H1 (cell line): ENCODE data around the gene PRRX1. TPM values are rescaled to one million over a fixed set of nuclear protein-coding genes. Genes with fewer than 3 reads are reported as not detected.

Experiments
- CREB1 ChIP-seq: IDR thresholded peaks from 2 replicates; pipeline ENCODE4 v1.6.1; 2012; ENCODE audit warnings: inconsistent platforms
- KDM4A ChIP-seq: IDR thresholded peaks from one replicate; pipeline ENCODE4 v1.7.1; 2012; ENCODE audit warnings: low read depth, mild to moderate bottlenecking, moderate library complexity, low read length, inconsistent platforms; ENCODE audit not compliant: severe bottlenecking
- MAFK ChIP-seq: IDR thresholded peaks from 2 replicates; pipeline ENCODE4 v1.6.1; 2012; ENCODE audit warnings: low read depth, mild to moderate bottlenecking, improper control_type of control experiment, low read length
- POLR2AphosphoS5 ChIP-seq: IDR thresholded peaks from 2 replicates; pipeline ENCODE4 v1.6.1; 2011; ENCODE audit warnings: low read depth, low read length
- RFX5 ChIP-seq: IDR thresholded peaks from 2 replicates; pipeline ENCODE4 v1.6.1; 2011; ENCODE audit warnings: low read depth, low read length, improper control_type of control experiment, borderline replicate concordance
- SAP30 ChIP-seq: fragments of 300-600 bp; sonication (generic); IDR thresholded peaks from 2 replicates; pipeline ENCODE4 v1.7.1; 2012; ENCODE audit warnings: low read length, moderate library complexity, mild to moderate bottlenecking, inconsistent platforms; ENCODE audit not compliant: insufficient read depth, insufficient replicate concordance
- SUZ12 ChIP-seq: fragments of 200-600 bp; sonication (generic); IDR thresholded peaks from 2 replicates; pipeline ENCODE4 v1.6.1; 2012; ENCODE audit warnings: mild to moderate bottlenecking, inconsistent platforms, low read length, moderate library complexity, mixed read lengths
- YY1 ChIP-seq: IDR thresholded peaks from 2 replicates; pipeline ENCODE4 v1.6.1; 2011; ENCODE audit warnings: low read depth, mild to moderate bottlenecking, low read length
- polyA plus RNA-seq, 7 experiments: library from polyadenylated mRNA; depleted of rRNA in 3 of 7; stranded (reverse) in 5 of 7; unstranded in 2 of 7; fragments of >200 nt in 5 of 7; fragments of 200-250 nt in 2 of 7; gene quantifications; 1 replicate in 5 of 7; 2 replicates in 1 of 7; 4 replicates in 1 of 7; pipeline versions ENCODE4 v1.2.1 to v1.2.3, GENCODE V29; 2011 to 2013; ENCODE audit warnings: missing spikeins in 2 of 7, mixed read lengths in 2 of 7
- total RNA-seq: library from RNA; stranded (reverse); fragmentation: NEBNext Ultra II Directional; extraction: Animal tissue kit (Norgen Biotek cat#: 25700); gene quantifications from 2 replicates; pipeline ENCODE4 v1.2.1, GENCODE V29; 2021
- TF ChIP-seq, protein P1 (sequence below): fragments of 300-600 bp; sonication (generic); IDR thresholded peaks from 2 replicates; pipeline ENCODE4 v1.7.1; 2012; ENCODE audit warnings: low read length, moderate library complexity, mild to moderate bottlenecking, inconsistent platforms; ENCODE audit not compliant: insufficient replicate concordance
- TF ChIP-seq, protein P2 (sequence below): IDR thresholded peaks from 2 replicates; pipeline ENCODE4 v1.6.1; 2011; ENCODE audit warnings: low read length, improper control_type of control experiment
- TF ChIP-seq, protein P3 (sequence below): IDR thresholded peaks from 2 replicates; pipeline ENCODE4 v1.6.1; 2012; ENCODE audit warnings: inconsistent platforms

Gene PRRX1
- total and polyA plus RNA-seq, 2 of the 8 experiments (the other 6 are each of a cell fraction or from before 2014, with no cell fraction given): not detected

DNA sequence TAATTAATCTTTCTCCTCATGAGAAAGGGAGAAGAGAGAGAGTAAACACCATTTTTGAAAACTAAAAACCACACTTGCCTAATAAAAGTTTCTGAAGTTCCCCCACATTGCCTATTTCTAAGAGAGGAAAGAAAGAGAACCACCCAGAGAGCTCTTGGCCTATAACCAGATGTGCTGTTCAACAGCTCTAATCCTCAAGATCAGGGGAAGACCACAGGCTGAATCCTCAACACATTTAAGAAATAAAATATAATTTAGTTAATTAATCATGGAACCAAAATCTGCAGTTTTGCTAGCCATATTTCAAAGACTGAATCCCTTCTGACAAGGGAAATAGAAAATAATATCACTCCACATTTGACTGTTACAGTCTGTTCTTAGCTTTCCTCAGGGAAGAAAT is 11.9 kb downstream of the PRRX1 start (continued):
- TF ChIP-seq, protein P1, sequence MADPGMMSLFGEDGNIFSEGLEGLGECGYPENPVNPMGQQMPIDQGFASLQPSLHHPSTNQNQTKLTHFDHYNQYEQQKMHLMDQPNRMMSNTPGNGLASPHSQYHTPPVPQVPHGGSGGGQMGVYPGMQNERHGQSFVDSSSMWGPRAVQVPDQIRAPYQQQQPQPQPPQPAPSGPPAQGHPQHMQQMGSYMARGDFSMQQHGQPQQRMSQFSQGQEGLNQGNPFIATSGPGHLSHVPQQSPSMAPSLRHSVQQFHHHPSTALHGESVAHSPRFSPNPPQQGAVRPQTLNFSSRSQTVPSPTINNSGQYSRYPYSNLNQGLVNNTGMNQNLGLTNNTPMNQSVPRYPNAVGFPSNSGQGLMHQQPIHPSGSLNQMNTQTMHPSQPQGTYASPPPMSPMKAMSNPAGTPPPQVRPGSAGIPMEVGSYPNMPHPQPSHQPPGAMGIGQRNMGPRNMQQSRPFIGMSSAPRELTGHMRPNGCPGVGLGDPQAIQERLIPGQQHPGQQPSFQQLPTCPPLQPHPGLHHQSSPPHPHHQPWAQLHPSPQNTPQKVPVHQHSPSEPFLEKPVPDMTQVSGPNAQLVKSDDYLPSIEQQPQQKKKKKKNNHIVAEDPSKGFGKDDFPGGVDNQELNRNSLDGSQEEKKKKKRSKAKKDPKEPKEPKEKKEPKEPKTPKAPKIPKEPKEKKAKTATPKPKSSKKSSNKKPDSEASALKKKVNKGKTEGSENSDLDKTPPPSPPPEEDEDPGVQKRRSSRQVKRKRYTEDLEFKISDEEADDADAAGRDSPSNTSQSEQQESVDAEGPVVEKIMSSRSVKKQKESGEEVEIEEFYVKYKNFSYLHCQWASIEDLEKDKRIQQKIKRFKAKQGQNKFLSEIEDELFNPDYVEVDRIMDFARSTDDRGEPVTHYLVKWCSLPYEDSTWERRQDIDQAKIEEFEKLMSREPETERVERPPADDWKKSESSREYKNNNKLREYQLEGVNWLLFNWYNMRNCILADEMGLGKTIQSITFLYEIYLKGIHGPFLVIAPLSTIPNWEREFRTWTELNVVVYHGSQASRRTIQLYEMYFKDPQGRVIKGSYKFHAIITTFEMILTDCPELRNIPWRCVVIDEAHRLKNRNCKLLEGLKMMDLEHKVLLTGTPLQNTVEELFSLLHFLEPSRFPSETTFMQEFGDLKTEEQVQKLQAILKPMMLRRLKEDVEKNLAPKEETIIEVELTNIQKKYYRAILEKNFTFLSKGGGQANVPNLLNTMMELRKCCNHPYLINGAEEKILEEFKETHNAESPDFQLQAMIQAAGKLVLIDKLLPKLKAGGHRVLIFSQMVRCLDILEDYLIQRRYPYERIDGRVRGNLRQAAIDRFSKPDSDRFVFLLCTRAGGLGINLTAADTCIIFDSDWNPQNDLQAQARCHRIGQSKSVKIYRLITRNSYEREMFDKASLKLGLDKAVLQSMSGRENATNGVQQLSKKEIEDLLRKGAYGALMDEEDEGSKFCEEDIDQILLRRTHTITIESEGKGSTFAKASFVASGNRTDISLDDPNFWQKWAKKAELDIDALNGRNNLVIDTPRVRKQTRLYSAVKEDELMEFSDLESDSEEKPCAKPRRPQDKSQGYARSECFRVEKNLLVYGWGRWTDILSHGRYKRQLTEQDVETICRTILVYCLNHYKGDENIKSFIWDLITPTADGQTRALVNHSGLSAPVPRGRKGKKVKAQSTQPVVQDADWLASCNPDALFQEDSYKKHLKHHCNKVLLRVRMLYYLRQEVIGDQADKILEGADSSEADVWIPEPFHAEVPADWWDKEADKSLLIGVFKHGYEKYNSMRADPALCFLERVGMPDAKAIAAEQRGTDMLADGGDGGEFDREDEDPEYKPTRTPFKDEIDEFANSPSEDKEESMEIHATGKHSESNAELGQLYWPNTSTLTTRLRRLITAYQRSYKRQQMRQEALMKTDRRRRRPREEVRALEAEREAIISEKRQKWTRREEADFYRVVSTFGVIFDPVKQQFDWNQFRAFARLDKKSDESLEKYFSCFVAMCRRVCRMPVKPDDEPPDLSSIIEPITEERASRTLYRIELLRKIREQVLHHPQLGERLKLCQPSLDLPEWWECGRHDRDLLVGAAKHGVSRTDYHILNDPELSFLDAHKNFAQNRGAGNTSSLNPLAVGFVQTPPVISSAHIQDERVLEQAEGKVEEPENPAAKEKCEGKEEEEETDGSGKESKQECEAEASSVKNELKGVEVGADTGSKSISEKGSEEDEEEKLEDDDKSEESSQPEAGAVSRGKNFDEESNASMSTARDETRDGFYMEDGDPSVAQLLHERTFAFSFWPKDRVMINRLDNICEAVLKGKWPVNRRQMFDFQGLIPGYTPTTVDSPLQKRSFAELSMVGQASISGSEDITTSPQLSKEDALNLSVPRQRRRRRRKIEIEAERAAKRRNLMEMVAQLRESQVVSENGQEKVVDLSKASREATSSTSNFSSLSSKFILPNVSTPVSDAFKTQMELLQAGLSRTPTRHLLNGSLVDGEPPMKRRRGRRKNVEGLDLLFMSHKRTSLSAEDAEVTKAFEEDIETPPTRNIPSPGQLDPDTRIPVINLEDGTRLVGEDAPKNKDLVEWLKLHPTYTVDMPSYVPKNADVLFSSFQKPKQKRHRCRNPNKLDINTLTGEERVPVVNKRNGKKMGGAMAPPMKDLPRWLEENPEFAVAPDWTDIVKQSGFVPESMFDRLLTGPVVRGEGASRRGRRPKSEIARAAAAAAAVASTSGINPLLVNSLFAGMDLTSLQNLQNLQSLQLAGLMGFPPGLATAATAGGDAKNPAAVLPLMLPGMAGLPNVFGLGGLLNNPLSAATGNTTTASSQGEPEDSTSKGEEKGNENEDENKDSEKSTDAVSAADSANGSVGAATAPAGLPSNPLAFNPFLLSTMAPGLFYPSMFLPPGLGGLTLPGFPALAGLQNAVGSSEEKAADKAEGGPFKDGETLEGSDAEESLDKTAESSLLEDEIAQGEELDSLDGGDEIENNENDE: no peak
- TF ChIP-seq CREB1 (no peak), YY1 (no peak), POLR2AphosphoS5 (no peak), MAFK (no peak), SUZ12 (no peak), SAP30 (no peak), RFX5 (no peak), KDM4A (no peak)
- TF ChIP-seq, protein P2, sequence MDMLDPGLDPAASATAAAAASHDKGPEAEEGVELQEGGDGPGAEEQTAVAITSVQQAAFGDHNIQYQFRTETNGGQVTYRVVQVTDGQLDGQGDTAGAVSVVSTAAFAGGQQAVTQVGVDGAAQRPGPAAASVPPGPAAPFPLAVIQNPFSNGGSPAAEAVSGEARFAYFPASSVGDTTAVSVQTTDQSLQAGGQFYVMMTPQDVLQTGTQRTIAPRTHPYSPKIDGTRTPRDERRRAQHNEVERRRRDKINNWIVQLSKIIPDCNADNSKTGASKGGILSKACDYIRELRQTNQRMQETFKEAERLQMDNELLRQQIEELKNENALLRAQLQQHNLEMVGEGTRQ: no peak
- TF ChIP-seq, protein P3, sequence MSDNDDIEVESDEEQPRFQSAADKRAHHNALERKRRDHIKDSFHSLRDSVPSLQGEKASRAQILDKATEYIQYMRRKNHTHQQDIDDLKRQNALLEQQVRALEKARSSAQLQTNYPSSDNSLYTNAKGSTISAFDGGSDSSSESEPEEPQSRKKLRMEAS: no peak
